GM21529 (cell line): Measurements from ENCODE around the gene CERS3.

ENCODE experiments used
- ATAC-seq: cut with Tn5 transposase; IDR thresholded peaks from one replicate; pipeline ENCODE4 v1.9.1; 2021; ENCODE audit not compliant: unreplicated experiment

CERS3 gene

DNA sequence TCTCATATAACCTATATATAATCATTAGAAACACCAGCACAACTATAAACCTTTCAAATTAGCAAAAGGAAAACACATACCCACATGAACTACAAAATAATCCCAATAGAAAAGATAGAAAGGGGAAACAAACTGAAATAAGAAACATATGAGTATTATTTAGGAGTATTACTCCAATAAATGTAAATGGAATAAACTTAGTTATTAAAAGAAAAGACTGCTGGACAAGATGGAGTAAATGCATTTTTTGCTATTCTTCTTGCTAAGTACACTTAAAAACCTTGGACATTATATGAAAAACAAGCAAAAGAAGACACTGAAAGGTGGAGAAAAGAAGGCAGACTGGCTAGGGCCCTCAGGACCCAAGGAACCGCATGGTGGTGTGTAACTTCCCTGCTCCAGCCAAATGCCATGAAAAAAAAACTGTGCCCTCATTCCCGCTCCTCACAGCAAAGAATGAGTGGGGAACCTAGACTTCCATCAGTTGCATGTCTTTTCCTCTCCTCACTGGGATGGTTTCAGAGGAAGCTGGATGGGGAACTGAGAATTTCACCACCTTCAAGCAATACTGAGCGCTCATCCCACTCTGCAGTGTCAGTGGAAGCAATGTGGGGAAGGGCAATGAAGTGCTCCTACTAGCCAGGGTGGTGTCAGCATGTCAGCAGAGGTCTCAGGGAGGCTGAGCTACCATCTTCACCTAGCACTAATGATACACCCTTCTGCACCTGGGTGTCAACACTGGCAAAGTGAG is 143.3 kb downstream of the CERS3 start:
- ATAC-seq, result no peak

DNA sequence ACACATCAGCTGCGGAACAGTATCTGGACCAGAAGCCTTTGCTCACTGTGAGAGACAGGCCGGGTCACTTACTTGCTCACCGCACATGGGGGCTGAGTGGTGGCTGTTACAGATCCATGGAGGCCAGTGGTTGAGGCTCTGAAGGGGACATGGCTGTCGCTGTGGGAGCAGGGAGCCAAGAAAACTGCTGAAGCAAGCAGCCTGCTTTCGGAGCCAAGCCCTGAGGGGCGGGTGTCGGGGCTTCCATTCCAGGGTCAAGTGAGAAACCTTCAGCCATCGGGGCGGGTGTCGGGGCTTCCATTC is 144.7 kb downstream of the CERS3 start:
- ATAC-seq, result no peak

DNA sequence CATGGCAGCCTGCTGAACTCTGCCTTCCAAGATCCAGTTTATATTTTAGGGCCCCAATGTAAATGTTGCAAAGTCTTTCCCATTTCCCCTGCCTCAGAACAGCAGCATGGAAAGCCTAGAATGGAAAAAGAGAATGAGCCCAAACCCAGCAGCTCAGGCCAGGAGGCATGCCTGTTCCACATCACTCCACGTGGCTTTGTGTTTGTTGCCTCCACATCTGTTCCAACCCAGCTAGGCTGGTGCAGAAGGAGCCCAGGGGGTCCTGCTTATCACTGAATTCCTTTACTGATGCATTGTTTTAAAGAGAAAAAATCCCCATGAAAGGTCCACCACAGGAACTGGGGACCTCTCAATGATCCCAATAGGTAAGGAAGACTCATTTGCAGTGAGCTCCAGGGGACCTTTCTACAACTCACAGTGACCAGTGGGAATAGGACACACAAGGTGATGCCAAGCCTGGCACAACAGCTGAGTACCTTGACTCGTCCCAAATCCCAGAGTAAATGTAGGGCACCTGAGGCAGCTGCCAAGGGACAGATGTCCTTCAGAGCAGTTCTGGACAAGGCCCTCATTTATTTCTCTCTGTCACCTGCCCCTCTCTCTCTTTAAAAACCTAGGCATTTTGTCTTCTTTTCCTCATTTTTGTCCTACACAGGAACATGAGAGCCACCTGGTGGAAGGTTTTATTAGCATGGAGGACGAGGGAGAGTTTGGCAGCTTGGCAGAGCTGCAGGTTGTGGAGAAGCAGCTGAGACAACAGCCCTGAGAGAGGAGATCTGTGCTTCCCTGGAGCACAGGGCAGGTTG is 145.2 kb downstream of the CERS3 start:
- ATAC-seq, result no peak

DNA sequence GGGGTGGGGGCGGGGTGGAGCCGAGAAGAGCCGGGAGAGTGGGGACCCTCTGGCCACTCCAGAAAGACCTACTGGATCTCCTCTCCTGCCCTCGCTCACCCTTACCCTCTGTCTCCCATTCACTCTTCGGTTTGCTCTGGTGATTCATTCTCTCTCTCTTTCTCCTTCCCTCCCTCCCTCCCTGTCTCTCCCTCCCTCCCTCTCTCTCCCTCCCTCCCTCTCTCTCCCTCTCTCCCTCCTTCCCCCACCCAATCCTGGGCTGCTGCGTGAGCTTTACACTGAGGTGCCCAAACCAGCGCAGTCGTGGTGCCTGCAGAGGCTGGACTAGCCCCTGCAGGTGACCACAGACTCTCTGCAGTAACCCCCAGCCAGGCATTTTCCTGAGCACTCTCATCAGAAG is 154.8 kb downstream of the CERS3 start:
- no peak for ATAC-seq

DNA sequence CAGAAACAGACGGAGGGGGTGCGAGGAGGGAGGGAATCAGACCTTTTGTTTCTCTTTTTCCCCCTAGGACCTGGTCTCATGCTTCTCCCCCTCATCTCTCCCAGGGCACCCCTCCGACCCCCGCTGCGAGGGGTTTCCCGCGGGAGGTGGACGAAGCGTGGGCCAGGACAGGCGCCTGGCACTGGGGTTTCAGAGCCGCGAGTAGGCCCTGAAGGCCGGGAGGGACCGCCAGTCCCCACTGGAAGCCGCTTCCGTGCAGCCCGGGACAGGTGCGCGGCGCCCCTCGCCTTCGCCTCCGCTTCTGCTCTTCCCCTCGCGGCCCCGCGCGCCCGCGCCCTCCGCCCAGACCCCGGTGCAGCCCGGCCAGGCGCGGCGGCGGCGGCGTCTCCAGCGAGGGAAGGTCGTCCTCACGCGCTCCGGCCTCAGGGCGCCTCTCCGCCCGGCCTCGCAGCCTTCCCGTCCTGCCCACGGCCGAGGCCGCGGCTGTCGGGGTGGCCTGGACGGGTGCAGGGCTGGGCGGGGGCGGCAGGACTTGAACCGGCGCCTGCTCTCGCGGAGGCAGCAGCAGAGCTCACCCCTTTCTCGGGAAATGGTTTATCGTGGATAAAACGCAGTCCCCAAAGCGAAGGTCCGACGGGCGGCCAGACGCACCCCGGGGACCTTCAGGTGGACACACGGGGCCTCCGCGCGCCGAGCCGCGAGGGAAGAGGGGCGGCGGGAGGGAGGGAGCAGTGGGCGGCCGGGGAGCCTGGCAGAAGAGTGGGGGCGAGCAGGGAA is 155.4 kb downstream of the CERS3 start:
- no peak for ATAC-seq

DNA sequence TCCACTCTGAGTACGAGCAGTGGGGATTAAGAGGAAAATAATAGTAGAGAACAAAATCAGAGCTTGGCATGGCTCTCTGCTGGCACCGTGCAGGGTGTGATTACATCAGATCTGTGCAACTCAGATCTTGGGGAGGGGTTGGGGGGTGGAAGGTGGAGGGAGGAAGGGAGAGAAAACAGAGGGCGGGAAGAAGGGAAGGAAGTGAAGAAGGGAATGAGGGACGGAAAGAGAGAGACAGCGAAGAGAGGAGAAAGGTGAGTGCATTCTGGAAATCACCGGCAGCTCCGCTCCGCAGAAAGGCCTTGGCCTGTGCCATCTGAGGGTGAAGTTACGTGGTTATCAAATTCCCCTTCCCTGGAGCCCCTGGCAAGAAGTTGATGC is 156.0 kb downstream of the CERS3 start:
- no peak for ATAC-seq

DNA sequence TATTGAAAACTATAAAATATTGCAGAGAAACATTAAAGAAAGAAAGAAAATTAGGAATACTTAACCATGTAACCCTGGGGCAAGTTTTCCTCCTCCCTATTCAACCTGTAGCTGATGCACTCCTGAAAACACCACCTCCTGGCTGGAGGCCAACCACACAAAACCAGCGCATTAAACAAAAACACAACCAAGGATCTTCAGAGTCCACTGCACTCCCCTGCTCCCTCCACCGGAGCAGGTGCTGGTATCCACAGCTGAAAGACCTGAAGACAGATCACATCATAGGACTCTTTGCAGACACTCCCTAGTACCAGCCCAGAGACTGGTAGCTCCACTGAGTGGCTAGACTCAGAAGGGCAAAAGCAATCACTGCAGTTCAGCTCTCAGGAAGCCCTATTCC is 173.4 kb downstream of the CERS3 start:
- ATAC-seq, result no peak

DNA sequence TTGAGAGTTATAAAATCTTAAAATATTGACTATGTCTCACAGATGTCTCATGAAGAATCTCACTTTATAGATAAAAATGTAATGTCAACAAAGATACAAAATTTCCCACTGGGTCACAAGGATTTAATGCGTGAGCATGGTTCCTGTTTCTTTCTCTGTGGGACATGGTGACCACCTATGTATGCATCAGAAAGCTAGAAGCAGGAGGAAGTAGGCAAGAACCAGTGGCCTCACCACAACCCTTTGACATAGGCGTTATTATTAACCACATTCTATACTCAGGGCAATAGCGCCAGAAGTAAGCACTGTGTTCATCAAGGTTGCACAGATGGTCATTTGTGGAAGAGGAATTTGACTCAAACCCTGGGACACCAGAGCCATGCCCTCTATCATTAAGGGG is 175.3 kb downstream of the CERS3 start:
- ATAC-seq, result no peak

DNA sequence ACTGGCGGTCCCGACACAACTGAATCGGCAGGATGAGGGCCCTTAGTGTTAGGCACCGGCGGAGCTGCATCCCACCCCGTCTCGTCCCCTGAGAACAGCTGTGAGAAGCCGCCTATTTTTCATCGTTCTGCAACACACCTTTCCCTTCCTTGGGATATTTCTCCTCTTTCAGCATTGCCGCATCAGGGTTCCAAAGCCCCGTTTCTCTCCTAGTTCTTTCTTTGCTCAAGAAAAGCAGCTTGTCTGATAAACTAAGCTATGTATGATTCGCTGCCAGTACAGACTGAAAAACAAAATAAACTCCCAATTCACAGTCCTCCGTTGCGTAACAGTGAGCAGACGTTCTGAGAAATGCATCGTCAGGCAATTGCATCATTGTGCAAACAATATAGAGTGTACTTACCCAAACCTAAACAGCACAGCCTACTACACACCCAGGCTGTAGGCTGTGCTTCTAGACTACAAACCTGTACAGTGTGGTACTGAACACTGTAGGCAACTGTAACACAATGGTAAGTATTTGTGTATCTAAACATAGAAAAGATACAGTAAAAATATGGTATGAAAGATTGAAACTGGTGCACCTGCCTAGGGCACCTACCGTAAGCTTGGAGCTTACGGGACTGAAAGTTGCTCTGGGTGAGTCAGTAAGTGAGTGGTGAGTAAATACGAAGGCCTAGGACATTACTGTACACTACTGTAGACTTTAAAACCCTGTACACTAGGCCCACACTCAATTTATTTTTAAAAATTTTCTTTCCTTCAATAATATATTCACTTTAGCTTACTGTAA is 178.1 kb downstream of the CERS3 start:
- ATAC-seq, result no peak
